ENCODE data around the gene PLAGL2.
"Not testable (repeated sequence)": the region's sequence is repeated elsewhere in the genome, so short reads cannot be mapped to it uniquely, and the experiment has no call there.

Gene PLAGL2

GRCh38 chr20:32207626-32208498 is at the start of gene PLAGL2, which contains the start of gene POFUT1:
TSS of gene PLAGL2 (minus strand) at chr20:32207743. CDS start at chr20:32202178, 5,565 bp downstream.
TSS of gene POFUT1 (plus strand) at chr20:32207880. CDS start at chr20:32207942, 62 bp downstream.
- DNase-seq (ENCODE audit: low read depth), result peak; percentile 77

- no peak for DNase-seq (ENCODE audit: low read depth)
Observed at GRCh38 chr20:32252189-32252588, 44.6 kb upstream of the PLAGL2 start.

GRCh38 chr20:32251470-32251869 is 43.9 kb upstream of the PLAGL2 start:
- no peak for DNase-seq (ENCODE audit: low read depth)

- no peak for DNase-seq (ENCODE audit: low read depth)
Observed at GRCh38 chr20:32249030-32249738, 41.6 kb upstream of the PLAGL2 start.

- no peak for DNase-seq (ENCODE audit: low read depth)
Observed at GRCh38 chr20:32248043-32248442, 40.5 kb upstream of the PLAGL2 start.

- not testable (repeated sequence) for DNase-seq (ENCODE audit: low read depth)
Observed at GRCh38 chr20:32246208-32246607, 38.7 kb upstream of the PLAGL2 start.

GRCh38 chr20:32244959-32245358 is 37.4 kb upstream of the PLAGL2 start:
- DNase-seq (ENCODE audit: low read depth), result no peak

GRCh38 chr20:32244150-32244823 is 36.7 kb upstream of the PLAGL2 start:
- no peak for DNase-seq (ENCODE audit: low read depth)

GRCh38 chr20:32241807-32242206 is 34.3 kb upstream of the PLAGL2 start:
- DNase-seq (ENCODE audit: low read depth), result no peak

- no peak for DNase-seq (ENCODE audit: low read depth)
Observed at GRCh38 chr20:32240205-32240604, 32.7 kb upstream of the PLAGL2 start.

- no peak for DNase-seq (ENCODE audit: low read depth)
Observed at GRCh38 chr20:32238483-32239425, 31.2 kb upstream of the PLAGL2 start.

- no peak for DNase-seq (ENCODE audit: low read depth)
Observed at GRCh38 chr20:32237419-32237818, 29.9 kb upstream of the PLAGL2 start.

GRCh38 chr20:32236819-32237218 is 29.3 kb upstream of the PLAGL2 start:
- DNase-seq (ENCODE audit: low read depth), result no peak

GRCh38 chr20:32236048-32236533 is 28.5 kb upstream of the PLAGL2 start:
- no peak for DNase-seq (ENCODE audit: low read depth)

- DNase-seq (ENCODE audit: low read depth), result no peak
Observed at GRCh38 chr20:32235331-32236047, 27.9 kb upstream of the PLAGL2 start.

GRCh38 chr20:32234135-32234808 is 26.7 kb upstream of the PLAGL2 start:
- DNase-seq (ENCODE audit: low read depth), result no peak

- no peak for DNase-seq (ENCODE audit: low read depth)
Observed at GRCh38 chr20:32233286-32233685, 25.7 kb upstream of the PLAGL2 start.

GRCh38 chr20:32232326-32232886 is 24.9 kb upstream of the PLAGL2 start:
- DNase-seq (ENCODE audit: low read depth), result no peak

GRCh38 chr20:32231847-32232246 is 24.3 kb upstream of the PLAGL2 start:
- peak; percentile 54 for DNase-seq (ENCODE audit: low read depth)

GRCh38 chr20:32231245-32231644 is 23.7 kb upstream of the PLAGL2 start:
- peak; percentile 21 for DNase-seq (ENCODE audit: low read depth)
